Gastrocnemius medialis (tissue), 4 donors: ENCODE results near the gene EPHB2.

Source experiments
- CTCF ChIP-seq, 5 experiments: fragments of 450-650 bp in 3 of 5; fragments of 200-600 bp in 2 of 5; sonication (generic) in 2 of 5; IDR thresholded peaks in 4 of 5; conservative IDR thresholded peaks in 1 of 5; 1 replicate in 4 of 5; 2 replicates in 1 of 5; pipeline ENCODE4 v1.5.1; 2016 to 2019; ENCODE audit warnings: antibody characterized with exemption in 5 of 5, mild to moderate bottlenecking in 3 of 5, moderate library complexity in 3 of 5
- POLR2A ChIP-seq, 2 donors: fragments of 450-650 bp; IDR thresholded peaks; one replicate each; pipeline ENCODE4 v1.6.1; 2017; ENCODE audit warnings: antibody characterized with exemption in 2 of 2, mild to moderate bottlenecking in 2 of 2, moderate library complexity in 2 of 2

GRCh38 chr1:22852144-22852655 lies 141.6 kb downstream of the EPHB2 start:
- TF ChIP-seq CTCF (IDR thresholded peaks at IDR 0.05 in 4 of 5, conservative IDR thresholded peaks at IDR 0.05 in 1 of 5) (no peak), POLR2A (IDR thresholded peaks at IDR 0.05) (no peak)
